Activated naive CD4-positive, alpha-beta T cell (primary cell): Measurements from ENCODE around the gene ATP2B3.
"Not testable (repeated sequence)": the region's sequence is repeated elsewhere in the genome, so short reads cannot be mapped to it uniquely, and the experiment has no call there.

Experiments
- DNase-seq, 4 experiments: peaks; one replicate each; lab custom pipeline; 2025; lab: John Stamatoyannopoulos, UW

ATP2B3 gene

GRCh38 chrX:153593811-153594500 lies 76.5 kb downstream of the ATP2B3 start:
- DNase-seq = no peak

DNA sequence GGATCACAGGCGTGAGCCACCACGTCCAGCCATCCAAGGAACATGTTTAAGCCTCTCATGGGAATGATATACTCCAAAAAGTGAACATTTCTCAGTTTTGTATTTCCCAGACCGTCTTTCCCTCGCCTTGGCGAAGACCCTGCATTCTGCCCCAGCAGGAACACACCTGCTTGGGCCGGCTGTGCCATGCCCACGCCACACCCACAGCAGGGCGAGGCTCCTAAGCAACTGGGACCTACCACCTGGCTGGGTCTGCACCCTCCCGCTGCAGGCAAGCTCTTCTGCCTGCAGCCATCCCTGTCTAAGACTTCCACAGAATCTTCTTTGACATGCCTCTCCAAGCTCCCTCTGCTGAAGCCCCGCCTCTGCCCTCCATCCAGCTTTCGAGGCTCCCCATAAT lies 77.9 kb downstream of the ATP2B3 start:
- DNase-seq = no peak

- no peak for DNase-seq
Observed at GRCh38 chrX:153595859-153596857, 78.7 kb downstream of the ATP2B3 start.

DNA sequence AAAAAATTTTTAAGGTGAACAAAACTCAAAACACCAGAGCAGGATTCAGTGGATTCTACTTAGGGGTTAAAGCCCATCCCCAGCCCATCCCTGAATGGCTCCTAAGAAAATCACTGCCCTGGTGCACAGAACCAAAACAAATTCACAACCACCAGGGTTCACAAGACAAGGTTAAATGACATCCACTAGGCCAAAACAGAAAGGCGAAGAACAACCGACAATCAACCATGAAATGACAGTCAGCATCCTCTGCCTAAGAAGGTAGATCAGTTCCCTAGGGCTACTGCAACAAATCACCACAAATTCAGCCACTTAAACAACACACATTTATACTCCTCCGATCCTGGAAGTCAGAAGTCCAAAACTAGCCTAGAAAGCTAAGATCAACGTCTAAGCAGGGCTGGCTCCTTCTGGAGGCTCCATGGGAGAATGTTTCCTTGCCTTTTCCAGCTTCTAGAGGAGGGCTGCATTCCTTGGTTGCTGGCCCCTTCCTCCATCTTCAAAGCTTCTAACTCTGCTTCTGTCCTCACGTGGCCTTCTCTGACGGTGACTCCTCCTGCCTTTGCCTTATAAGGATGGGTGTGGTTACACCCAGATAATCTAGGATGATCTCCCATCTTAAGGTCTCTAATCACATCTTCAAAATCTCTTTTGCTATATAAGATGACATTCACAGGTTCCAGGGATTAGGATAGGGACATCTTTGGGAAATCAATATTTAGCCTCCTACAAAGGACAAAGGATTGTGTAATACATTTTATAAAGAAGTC lies 79.7 kb downstream of the ATP2B3 start:
- DNase-seq = no peak

GRCh38 chrX:153598541-153599191 lies 81.2 kb downstream of the ATP2B3 start, which contains the start of gene CCNQ:
TSS of gene CCNQ (minus strand) at chrX:153599139. CDS start at chrX:153599073, 66 bp downstream.
- DNase-seq = no peak

DNA sequence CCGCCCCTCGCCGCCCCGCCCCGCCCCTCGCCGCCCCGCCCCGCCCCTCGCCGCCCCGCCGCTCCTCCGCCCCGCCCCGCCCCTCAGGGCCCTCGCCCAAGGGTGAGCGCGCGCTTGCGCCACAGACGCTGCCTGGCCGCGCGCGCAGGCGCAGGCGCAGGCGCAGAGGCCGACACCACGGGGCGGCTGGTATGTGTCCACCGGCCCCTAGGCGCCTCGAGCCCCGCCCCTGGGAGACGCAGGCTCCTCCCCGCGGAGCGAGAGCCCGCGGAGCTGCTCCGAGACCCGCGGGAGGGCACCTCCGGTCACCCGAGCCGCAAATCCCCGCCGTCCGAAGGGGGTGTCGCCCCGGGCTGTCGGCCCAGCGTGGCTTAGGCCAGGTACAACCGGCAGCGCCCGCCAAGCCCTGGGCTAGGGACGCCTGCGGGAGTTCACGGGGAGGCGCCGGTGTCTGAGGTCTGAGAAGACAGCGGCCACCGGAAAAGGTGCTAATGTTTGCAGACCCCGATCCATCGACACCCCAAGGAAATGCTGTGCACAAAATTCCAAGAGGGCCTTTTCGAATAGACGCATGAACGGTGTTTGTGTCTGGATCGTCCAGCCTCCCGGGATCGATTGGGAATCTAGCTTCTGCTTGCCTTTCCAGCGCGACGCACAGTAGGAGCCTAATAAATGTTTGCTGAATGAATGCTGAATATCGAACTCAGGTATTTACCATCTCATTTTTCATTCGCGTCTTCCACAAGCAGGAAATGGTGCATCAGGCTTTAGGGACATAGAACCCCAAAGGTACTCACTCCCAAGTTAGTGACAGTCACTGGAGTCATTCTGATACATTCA lies 82.0 kb downstream of the ATP2B3 start:
- DNase-seq = peak; percentile 31 to 82 (median 60)

GRCh38 chrX:153600032-153600373 lies 82.6 kb downstream of the ATP2B3 start:
- no peak for DNase-seq

DNA sequence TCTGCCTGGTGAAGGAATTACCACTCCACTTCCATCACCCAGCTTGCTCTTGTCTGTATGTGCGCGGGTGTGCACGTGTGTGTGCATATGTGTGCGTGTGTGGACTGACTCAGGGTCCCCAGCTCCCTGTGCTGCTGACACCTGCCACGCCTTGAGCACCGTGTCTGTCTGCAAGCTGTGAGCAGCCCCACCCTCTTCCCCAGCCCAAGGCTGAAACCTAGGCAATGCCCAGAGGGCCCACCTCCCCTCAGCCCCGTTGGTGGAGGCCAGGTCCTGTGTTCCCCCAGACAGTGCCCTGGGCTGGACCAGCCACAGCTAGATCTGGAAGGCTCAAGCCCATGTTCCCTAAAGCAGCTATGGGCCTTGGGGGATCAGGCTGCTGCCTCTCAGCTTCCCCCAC lies 83.5 kb downstream of the ATP2B3 start:
- no peak for DNase-seq

GRCh38 chrX:153601511-153602110 lies 84.2 kb downstream of the ATP2B3 start:
- DNase-seq = no peak

GRCh38 chrX:153602601-153603000 lies 85.2 kb downstream of the ATP2B3 start:
- no peak for DNase-seq

DNA sequence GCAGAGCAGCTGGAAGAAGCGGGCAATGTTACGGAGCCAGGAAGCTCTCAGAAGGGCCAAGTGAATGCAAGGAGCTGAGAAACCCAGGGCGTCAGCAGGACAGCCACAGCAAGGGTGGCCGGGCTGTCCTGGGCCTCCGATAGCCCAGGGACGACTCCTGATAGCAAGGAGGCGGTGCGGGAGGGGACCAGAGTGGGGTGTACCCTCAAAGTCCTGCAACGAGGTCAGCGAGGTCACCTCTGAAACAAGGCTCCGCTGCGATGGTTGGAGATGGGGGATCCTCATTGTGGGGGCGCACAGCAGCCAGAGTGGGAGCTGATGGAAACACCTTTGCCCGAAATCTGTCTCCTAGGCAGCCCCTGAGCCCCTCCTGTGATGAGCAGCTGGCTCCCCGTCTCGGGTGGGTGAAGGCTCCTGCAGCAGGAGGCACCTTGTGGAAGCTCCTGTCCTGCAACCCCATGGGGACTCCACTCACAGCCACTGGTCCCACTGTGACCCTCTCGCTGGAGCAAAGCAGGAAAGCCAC lies 85.8 kb downstream of the ATP2B3 start:
- DNase-seq = no peak

DNA sequence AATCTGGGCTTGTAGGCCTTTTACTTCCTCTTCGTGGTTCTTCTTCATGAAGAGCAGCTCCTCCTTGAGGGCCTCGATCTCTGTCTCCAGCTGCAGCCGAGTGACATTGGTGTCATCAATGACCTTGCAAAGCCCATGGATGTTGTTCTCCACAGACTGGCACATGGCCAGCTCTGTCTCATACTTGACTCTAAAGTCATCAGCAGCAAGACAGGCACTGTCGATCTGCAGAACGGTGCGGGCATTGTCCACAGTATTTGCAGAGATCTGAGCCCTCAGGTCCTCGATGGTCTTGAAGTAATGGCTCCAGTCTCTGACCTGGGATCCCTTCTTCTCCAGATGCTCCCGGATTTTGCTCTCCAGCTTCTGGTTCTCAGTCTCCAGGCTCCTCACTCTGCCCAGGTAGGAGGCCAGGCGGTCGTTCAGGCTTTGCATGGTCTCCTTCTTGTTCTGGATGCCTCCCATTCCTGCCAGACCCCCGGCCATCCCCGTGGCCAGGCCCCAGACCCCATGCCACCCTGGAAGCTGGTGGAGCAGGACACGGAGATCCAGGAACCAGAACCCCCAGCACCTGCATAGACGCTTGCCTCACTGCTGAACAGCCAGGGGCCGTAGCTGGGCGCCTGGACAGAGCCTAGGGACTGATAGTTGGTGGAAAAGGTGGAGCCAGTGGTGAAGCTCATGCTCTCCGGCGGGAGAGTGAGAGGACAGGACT lies 87.4 kb downstream of the ATP2B3 start:
- DNase-seq = not testable (repeated sequence)

GRCh38 chrX:153606503-153606902 lies 89.1 kb downstream of the ATP2B3 start:
- no peak for DNase-seq

DNA sequence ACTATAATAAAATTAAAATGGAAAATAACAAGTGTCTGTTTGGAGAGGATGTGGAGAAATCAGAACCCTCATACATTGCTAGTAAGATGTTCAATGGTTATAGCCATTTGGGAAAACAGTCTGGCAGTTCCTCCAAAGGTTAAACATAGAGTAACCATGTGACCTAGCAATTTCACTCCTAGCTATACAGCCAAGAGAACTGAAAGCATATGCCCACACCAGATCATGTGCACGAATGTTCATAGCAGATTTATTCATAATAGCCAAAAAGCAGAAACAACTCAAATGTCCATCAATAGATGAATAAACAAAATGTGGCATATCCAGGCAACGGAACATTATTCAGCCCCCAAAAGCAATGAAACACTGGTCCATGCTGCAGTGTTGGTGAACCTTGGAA lies 90.9 kb downstream of the ATP2B3 start:
- no peak for DNase-seq

GRCh38 chrX:153608806-153609205 lies 91.4 kb downstream of the ATP2B3 start:
- no peak for DNase-seq

DNA sequence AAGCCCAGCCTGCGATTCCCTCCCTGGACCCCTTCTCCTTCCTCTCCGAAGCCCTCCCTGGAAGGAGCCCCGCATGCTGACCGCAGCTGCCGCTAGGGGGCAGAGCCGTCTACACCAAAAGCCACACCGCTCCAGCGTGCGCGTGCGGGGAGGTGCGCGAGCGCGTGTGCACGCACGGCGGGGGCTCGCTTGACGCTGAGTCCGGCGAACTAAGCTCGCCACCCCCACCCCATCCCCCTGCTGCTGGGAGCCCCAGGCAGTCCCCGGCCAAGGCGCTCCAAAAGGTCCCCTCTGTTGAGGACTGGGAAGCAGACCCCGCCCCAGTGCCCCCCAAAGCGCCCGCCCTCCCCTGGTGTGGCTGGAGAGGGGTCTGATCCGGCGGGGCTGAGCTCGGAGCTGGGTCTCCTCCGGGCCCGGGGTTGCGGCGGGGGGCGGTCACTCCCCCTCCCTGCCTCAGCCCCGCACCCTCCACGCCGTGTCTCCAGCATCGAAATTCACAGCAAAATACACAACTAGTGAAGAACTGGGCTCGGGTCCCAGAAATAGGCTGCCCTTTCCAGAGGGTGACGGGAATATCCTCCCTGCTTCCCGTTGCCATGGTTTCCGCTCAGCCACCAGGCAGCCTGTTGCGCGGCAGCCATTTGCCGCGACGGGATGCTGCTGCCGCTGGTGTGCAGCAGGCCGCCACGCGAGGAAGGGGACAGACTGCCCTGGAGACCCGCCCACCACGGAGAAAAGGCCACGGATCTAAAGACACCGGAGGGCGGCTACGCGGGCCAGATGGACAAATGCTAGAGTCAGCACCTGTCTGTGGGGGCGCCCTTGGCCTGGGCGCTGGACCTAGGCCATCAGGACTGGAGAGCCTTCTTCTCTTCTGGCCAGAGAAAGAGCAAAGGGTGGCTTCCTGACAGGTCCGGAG lies 92.7 kb downstream of the ATP2B3 start:
- peak; percentile 42 to 76 (median 56) for DNase-seq

DNA sequence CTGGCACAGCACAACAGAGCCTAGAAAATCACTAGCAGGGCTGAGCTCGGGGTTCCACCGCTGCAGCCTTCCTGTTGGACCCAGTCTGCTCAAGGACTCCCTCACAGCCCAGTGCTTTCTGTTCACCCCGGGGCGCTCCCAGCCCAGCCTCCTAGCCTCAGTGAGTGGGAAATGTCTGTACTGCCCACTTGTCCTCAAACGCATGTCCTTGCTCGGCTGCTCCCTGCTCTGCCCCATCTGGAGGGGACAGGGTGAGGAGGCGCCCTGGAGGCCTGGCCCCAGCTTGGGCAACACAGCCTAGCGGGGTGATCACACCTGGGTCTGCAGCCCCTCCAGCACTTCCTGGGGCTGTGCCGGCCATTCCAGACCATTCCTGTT lies 93.4 kb downstream of the ATP2B3 start:
- DNase-seq = no peak

- DNase-seq = no peak
Observed at GRCh38 chrX:153611298-153612095, 94.1 kb downstream of the ATP2B3 start.
